CD4-positive, alpha-beta T cell treated with Interleukin-15 for 1 hour (primary cell): ENCODE results near the gene TMEM163.

Experiments used
- DNase-seq: peaks from one replicate; pipeline ENCODE4 v3.0.0-alpha.2; 2020

The TMEM163 gene

GRCh38 chr2:134722728-134723127 is 3.9 kb upstream of the TMEM163 start:
- DNase-seq: no peak

GRCh38 chr2:134721596-134721995 is 2.8 kb upstream of the TMEM163 start:
- no peak for DNase-seq

GRCh38 chr2:134718023-134718816 is 580 bp downstream of the TMEM163 start:
- DNase-seq: peak; percentile 28

GRCh38 chr2:134717286-134718022 is 1.3 kb downstream of the TMEM163 start:
- DNase-seq: no peak

GRCh38 chr2:134716721-134717243 is 2.0 kb downstream of the TMEM163 start:
- no peak for DNase-seq

- DNase-seq: no peak
Observed at GRCh38 chr2:134715932-134716643, 2.7 kb downstream of the TMEM163 start.

- DNase-seq: no peak
Observed at GRCh38 chr2:134714228-134714627, 4.6 kb downstream of the TMEM163 start.

GRCh38 chr2:134713606-134714005 is 5.2 kb downstream of the TMEM163 start:
- DNase-seq: no peak

- DNase-seq: no peak
Observed at GRCh38 chr2:134713176-134713575, 5.6 kb downstream of the TMEM163 start.

GRCh38 chr2:134712736-134713135 is 6.1 kb downstream of the TMEM163 start:
- no peak for DNase-seq

- DNase-seq: no peak
Observed at GRCh38 chr2:134712299-134712698, 6.5 kb downstream of the TMEM163 start.

- DNase-seq: no peak
Observed at GRCh38 chr2:134711692-134712091, 7.1 kb downstream of the TMEM163 start.

GRCh38 chr2:134707330-134707676 is 11.5 kb downstream of the TMEM163 start:
- no peak for DNase-seq

GRCh38 chr2:134706587-134707329 is 12.0 kb downstream of the TMEM163 start:
- DNase-seq: no peak

GRCh38 chr2:134705861-134706586 is 12.8 kb downstream of the TMEM163 start:
- no peak for DNase-seq

GRCh38 chr2:134704173-134704572 is 14.6 kb downstream of the TMEM163 start:
- DNase-seq: no peak

- DNase-seq: no peak
Observed at GRCh38 chr2:134703426-134703825, 15.4 kb downstream of the TMEM163 start.

- DNase-seq: no peak
Observed at GRCh38 chr2:134700730-134701129, 18.1 kb downstream of the TMEM163 start.

- DNase-seq: no peak
Observed at GRCh38 chr2:134694411-134694810, 24.4 kb downstream of the TMEM163 start.

- no peak for DNase-seq
Observed at GRCh38 chr2:134693359-134694330, 25.2 kb downstream of the TMEM163 start.

GRCh38 chr2:134692499-134692898 is 26.3 kb downstream of the TMEM163 start:
- DNase-seq: no peak
